HG02610 (cell line): ENCODE data around the gene PIK3R3.
"Not testable (repeated sequence)": the region's sequence is repeated elsewhere in the genome, so short reads cannot be mapped to it uniquely, and the experiment has no call there.

ENCODE experiments used
- ATAC-seq: cut with Tn5 transposase; IDR thresholded peaks from one replicate; pipeline ENCODE4 v1.9.1; 2021; ENCODE audit warnings: mild to moderate bottlenecking, moderate library complexity; ENCODE audit not compliant: unreplicated experiment

PIK3R3 gene

DNA sequence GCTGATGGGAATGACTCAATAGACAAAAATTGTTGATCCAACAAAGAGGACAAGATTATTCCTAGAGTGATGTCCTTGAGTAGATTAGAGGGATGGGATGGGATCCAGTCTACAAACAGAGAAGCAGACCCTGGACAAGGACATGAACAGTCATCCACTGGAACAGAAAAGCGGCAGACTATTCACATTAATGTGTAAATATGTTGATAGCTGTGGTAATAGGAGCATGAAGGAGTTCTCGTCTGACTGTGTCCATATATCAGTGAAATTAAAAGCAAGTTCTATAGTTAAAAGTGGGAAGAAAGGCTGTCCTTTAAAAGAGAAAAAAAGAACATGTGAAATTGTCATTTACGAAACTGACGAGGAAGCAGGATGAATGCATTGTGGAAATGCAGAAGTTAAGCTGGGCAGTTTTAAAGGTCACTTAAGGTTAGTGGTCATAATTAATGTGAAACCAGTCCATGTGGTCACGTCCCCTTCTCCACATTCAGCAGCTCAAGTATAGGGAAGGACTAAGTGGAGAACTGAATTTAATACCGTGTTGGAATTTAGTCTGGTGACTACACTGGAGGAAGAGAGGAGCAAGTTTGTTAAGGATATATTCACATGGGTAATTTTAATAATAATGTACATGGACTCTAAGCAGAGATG lies 62.1 kb downstream of the PIK3R3 start:
- no peak for ATAC-seq

DNA sequence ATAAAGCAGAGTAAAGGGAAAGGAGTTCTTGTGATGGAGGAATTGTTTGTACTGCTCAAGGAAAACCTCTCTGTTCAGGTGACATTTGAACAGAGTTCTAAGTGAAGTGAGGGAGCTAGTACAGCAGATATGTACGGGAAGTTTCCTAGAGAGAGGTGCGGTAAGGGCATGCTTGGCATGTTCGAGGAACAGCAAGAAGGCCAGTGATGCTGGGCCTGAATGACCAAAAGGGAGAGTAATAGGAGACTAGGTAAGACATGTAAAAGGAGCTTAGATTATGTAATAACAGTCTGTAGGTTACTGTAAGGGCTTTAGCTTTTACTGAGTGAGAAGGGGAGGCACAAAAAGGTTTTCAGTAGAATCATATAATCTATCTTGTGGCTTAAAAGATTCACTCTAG lies 63.9 kb downstream of the PIK3R3 start:
- no peak for ATAC-seq

- ATAC-seq = peak; percentile 49
Measured at GRCh38 chr1:46067652-46068051, 64.8 kb downstream of the PIK3R3 start.

DNA sequence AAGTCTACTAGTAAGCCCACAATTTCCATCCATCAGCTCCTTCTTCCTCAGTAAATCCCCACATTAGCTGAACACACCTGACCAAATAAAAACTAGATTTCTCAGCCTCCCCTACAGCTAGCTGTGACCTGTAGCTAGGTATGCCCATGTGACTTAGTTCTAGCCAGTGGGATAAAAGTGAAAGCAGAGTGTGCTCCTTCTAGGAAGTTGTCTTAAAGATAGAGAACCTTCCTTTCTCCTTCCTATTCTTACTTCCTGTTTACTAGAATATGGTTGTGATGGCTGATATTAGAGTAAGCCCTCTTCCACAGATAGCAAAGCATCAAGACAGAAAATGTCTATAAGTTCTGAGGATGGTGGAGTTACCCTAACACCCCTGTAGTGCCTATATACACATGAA lies 67.0 kb downstream of the PIK3R3 start:
- ATAC-seq = peak; percentile 45

GRCh38 chr1:46064708-46065107 lies 67.7 kb downstream of the PIK3R3 start:
- no peak for ATAC-seq

DNA sequence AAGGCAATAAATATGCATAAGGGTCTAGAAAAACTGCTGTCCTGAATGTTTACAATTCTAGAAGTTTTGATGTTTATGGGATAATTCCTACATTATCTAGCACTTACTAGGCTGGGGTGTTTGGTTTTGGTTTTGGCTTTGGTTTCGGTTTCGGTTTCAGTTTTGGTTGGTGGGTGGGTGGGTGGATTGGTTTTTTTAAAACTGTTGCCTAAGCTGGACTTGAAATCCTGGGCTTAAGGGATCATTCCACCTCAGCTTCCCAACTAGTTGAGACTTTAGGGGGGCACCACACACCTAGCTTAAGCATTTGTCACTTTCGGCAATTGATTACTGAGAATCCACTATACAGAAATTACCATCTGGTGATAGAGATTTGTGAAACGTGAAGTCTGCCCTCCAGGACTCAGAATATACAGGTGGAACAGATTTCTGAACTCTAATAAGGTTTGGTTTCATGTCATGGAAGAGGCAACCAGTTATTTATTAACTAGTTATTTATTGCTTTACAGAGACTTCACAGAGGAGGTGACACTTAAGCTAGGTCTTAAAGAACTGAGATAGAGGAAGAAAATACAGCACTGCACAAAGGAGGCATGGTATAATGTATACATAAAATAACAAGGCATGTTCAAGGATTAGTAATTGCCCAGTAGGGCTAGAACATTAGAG lies 69.6 kb downstream of the PIK3R3 start:
- ATAC-seq = no peak

- no peak for ATAC-seq
Measured at GRCh38 chr1:46061146-46061545, 71.3 kb downstream of the PIK3R3 start.

- no peak for ATAC-seq
Measured at GRCh38 chr1:46058936-46059335, 73.5 kb downstream of the PIK3R3 start.

DNA sequence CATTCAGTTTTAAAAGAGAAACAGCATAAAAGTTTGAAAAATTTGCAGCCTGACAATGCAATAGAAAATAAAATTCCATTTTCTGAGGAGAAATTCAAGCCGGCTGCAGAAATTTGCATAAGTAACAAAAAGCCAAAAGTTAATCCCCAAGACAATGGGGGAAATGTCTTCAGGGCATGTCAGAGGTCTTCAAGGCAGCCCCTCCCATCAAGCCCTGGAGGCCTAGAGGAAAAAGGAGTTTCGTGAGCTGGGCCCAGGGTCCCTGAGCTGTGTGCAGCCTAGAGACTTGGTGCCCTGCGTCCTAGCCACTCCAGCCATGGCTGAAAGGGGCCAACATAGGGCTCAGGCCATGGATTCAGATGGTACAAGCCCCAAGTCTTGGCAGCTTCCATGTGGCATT lies 74.6 kb downstream of the PIK3R3 start:
- no peak for ATAC-seq

DNA sequence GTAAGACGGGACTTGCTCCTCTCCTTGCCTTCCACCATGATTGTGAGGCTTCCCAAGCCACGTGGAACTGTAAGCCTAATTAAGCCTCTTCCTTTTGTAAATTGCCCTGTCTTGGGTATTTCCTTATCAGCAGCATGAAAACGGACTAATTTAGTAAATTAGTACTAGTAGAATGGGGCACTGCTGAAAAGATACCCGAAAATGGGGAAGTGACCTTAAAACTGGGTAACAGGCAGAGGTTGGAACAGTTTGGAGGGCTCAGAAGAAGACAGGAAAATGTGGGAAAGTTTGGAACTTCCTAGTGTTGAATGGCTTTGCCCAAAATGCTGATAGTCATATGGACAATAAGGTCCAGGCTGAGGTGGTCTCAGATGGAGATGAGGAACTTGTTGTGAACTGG lies 75.2 kb downstream of the PIK3R3 start:
- not testable (repeated sequence) for ATAC-seq

GRCh38 chr1:46056325-46056724 lies 76.1 kb downstream of the PIK3R3 start:
- ATAC-seq = no peak

DNA sequence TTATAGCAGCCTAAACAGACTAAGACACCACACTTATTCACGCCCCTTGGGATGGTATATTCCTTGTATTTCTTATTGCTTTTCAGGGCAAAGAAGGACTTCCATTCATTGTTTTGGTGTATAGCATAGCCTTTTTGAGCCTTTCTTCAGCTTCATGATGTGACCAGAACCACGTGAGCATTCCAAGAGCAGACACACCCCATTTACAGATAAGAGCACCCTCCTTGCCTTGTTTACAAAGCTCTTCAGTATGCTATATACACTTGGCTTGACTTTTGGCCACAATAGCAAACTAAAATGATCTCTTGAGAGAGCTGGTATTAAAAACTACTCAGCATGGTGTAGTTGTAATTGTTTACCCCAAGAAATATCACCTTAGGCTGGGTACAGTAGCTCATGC lies 78.7 kb downstream of the PIK3R3 start:
- ATAC-seq = no peak

DNA sequence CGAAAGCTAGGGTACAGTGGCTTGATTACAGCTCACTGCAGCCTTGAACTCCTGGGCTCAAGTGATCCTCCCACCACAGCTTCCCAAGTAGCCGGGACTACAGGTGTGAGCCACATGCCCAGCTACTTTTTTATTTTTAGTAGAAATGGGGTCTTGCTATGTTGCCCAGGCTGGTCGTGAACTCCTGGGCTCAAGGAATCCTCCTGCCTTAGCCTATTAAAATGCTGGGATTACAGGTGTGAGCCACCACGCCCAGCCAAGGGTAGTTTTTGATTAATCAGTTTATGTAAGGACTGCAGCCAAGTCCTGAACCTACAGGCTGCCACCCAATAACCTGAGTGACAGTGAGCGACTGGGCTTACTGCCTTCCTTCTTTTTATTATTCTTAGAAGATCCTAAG lies 88.3 kb downstream of the PIK3R3 start:
- no peak for ATAC-seq

GRCh38 chr1:46043458-46044017 lies 88.9 kb downstream of the PIK3R3 start:
- peak; percentile 84 for ATAC-seq

DNA sequence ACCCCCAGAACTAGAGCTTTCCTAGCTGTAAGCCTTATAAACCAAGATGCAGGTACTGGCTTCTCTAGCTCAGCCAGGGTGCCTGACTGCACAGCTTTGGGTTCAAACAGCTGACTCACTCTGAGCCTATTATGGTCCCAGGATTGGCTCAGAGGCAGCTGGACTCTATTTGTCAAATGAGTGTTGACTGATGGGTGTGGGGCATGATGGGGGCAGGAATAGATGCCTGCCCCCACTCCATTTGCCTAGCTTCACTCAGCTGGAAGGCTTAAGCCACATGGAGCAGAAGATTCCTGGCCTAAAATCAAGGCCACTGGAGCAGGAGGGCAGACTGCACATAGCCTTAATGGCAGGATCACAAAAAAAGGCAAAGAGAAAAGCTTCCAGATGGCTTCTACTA lies 90.5 kb downstream of the PIK3R3 start:
- no peak for ATAC-seq

GRCh38 chr1:46041551-46041950 lies 90.9 kb downstream of the PIK3R3 start:
- ATAC-seq = peak; percentile 26

- no peak for ATAC-seq
Measured at GRCh38 chr1:46039571-46040052, 92.8 kb downstream of the PIK3R3 start.

- ATAC-seq = no peak
Measured at GRCh38 chr1:46036894-46037839, 95.3 kb downstream of the PIK3R3 start.

GRCh38 chr1:46034601-46035516 lies 97.6 kb downstream of the PIK3R3 start:
- ATAC-seq = no peak
